Measurements from ENCODE around the gene SLC5A11. TPM values are rescaled to one million over a fixed set of nuclear protein-coding genes. Genes with fewer than 3 reads are reported as not detected.
A peak's percentile ranks its signal among the peaks of the same experiment; 100 is the strongest.

The SLC5A11 gene
- total and polyA plus RNA-seq, 2 donors from 2014 or later, result 1.2 to 2.1 TPM

- FAIRE-seq (no peak), DNase-seq (peak in 1 of 5 donors; percentile 12)
- no peak overlapping the region for H3K4me3 ChIP-seq (ENCODE audit: low read length in 3 of 3)
- no peaks in the 10 kb centered on the region for H3K9me3 ChIP-seq (ENCODE audit: control insufficient read depth in 2 of 3, insufficient read depth in 1 of 3, low read length in 3 of 3)
- no peaks in the 10 kb centered on the region for H3K36me3 ChIP-seq (ENCODE audit: control insufficient read depth in 2 of 3, insufficient read depth in 3 of 3, low read length in 3 of 3)
- TF ChIP-seq CTCF (IDR thresholded peaks at IDR 0.05; ENCODE audit: borderline replicate concordance, extremely low read depth, insufficient read depth), result no peak
- H3K4me1 ChIP-seq (ENCODE audit: control insufficient read depth in 2 of 3, insufficient read depth in 2 of 3, low read depth in 1 of 3, low read length in 3 of 3), result no peaks in the 10 kb centered on the region
- no peaks in the 10 kb centered on the region for H3K27me3 ChIP-seq (ENCODE audit: control insufficient read depth, insufficient read depth, low read length)
- intact Hi-C loops (cut with DNase I), result no loop called here
- no peak overlapping the region for H3K27ac ChIP-seq (ENCODE audit: low read depth in 2 of 2, low read length in 2 of 2)
- H3K9ac ChIP-seq (ENCODE audit: low read length in 3 of 3), result no peak overlapping the region
Measured at GRCh38 chr16:24906199-24906808, 60.5 kb downstream of the SLC5A11 start.

- H3K4me1 ChIP-seq (ENCODE audit: control insufficient read depth in 2 of 3, insufficient read depth in 2 of 3, low read depth in 1 of 3, low read length in 3 of 3), result no peaks in the 10 kb centered on the region
- H3K9me3 ChIP-seq (ENCODE audit: control insufficient read depth in 2 of 3, insufficient read depth in 1 of 3, low read length in 3 of 3), result no peaks in the 10 kb centered on the region
- H3K4me3 ChIP-seq (ENCODE audit: low read length in 3 of 3), result no peak overlapping the region
- no peak for DNase-seq
- no peaks in the 10 kb centered on the region for H3K27me3 ChIP-seq (ENCODE audit: control insufficient read depth, insufficient read depth, low read length)
- H3K27ac ChIP-seq (ENCODE audit: low read depth in 2 of 2, low read length in 2 of 2), result no peak overlapping the region
- TF ChIP-seq CTCF (IDR thresholded peaks at IDR 0.05; ENCODE audit: borderline replicate concordance, extremely low read depth, insufficient read depth), result no peak
- no peak for FAIRE-seq
- intact Hi-C loops (cut with DNase I), result no loop called here
- H3K36me3 ChIP-seq (ENCODE audit: control insufficient read depth in 2 of 3, insufficient read depth in 3 of 3, low read length in 3 of 3), result no peaks in the 10 kb centered on the region
- H3K9ac ChIP-seq (ENCODE audit: low read length in 3 of 3), result no peak overlapping the region
Measured at GRCh38 chr16:24906901-24907300, 61.1 kb downstream of the SLC5A11 start.

GRCh38 chr16:24908716-24909115 lies 63.0 kb downstream of the SLC5A11 start:
- DNase-seq, result no peak
- intact Hi-C loops (cut with DNase I), result no loop called here
- no peaks in the 10 kb centered on the region for H3K36me3 ChIP-seq (ENCODE audit: control insufficient read depth in 2 of 3, insufficient read depth in 3 of 3, low read length in 3 of 3)
- H3K27me3 ChIP-seq (ENCODE audit: control insufficient read depth, insufficient read depth, low read length), result no peaks in the 10 kb centered on the region
- TF ChIP-seq CTCF (IDR thresholded peaks at IDR 0.05; ENCODE audit: borderline replicate concordance, extremely low read depth, insufficient read depth), result no peak
- H3K9ac ChIP-seq (ENCODE audit: low read length in 3 of 3), result no peak overlapping the region
- H3K9me3 ChIP-seq (ENCODE audit: control insufficient read depth in 2 of 3, insufficient read depth in 1 of 3, low read length in 3 of 3), result no peaks in the 10 kb centered on the region
- no peak overlapping the region for H3K4me3 ChIP-seq (ENCODE audit: low read length in 3 of 3)
- no peaks in the 10 kb centered on the region for H3K4me1 ChIP-seq (ENCODE audit: control insufficient read depth in 2 of 3, insufficient read depth in 2 of 3, low read depth in 1 of 3, low read length in 3 of 3)
- FAIRE-seq, result no peak
- no peak overlapping the region for H3K27ac ChIP-seq (ENCODE audit: low read depth in 2 of 2, low read length in 2 of 2)

GRCh38 chr16:24909856-24910255 lies 64.1 kb downstream of the SLC5A11 start:
- Histone ChIP-seq H3K27ac (ENCODE audit: low read depth in 2 of 2, low read length in 2 of 2) (no peak overlapping the region), H3K4me3 (ENCODE audit: low read length in 3 of 3) (no peak overlapping the region), H3K9me3 (ENCODE audit: control insufficient read depth in 2 of 3, insufficient read depth in 1 of 3, low read length in 3 of 3) (no peaks in the 10 kb centered on the region), H3K27me3 (ENCODE audit: control insufficient read depth, insufficient read depth, low read length) (no peaks in the 10 kb centered on the region), H3K4me1 (ENCODE audit: control insufficient read depth in 2 of 3, insufficient read depth in 2 of 3, low read depth in 1 of 3, low read length in 3 of 3) (no peaks in the 10 kb centered on the region), H3K9ac (ENCODE audit: low read length in 3 of 3) (no peak overlapping the region), H3K36me3 (ENCODE audit: control insufficient read depth in 2 of 3, insufficient read depth in 3 of 3, low read length in 3 of 3) (no peaks in the 10 kb centered on the region)
- no peak for TF ChIP-seq CTCF (IDR thresholded peaks at IDR 0.05; ENCODE audit: borderline replicate concordance, extremely low read depth, insufficient read depth)
- intact Hi-C loops (cut with DNase I), result no loop called here
- FAIRE-seq (no peak), DNase-seq (no peak)

Data from kidney (tissue), 14 donors.